ENCODE measurements around the gene F10.

DNA sequence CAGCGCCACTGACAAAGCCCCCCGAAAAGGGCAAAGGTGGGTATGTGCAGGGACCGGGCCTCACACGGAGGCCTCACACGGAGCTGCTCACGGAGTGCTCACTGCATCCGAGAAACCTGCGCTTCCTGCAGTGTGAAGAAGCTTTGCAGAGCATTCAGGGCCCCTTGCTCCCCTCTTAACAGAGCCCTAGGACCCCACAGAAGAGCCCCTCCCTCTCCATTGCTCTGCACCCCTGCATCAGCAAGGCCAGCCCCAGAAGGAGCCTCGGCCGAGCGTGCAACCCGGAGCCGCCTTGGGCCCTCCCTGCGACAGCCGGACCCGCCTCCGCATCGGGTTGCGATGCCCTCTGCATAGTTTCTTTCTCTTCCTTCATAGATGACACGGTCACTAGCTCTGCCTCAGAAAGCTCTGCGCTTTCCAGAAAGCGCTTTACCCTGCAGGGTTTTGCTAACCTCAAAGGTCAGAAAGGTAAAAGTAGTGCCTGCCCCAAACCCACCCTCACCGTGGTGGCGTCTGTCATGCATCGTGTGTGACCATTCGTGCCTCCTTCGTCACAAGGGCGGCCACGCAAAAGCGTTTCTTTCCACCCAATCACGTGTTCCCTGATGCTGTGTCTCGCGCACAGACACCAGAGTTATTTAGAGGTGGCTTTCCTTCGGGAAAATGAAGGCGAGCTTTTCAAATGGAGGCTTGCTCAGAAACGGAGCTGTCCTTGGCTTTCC is 32.7 kb upstream of the F10 start:
- TF ChIP-seq, protein P1, sequence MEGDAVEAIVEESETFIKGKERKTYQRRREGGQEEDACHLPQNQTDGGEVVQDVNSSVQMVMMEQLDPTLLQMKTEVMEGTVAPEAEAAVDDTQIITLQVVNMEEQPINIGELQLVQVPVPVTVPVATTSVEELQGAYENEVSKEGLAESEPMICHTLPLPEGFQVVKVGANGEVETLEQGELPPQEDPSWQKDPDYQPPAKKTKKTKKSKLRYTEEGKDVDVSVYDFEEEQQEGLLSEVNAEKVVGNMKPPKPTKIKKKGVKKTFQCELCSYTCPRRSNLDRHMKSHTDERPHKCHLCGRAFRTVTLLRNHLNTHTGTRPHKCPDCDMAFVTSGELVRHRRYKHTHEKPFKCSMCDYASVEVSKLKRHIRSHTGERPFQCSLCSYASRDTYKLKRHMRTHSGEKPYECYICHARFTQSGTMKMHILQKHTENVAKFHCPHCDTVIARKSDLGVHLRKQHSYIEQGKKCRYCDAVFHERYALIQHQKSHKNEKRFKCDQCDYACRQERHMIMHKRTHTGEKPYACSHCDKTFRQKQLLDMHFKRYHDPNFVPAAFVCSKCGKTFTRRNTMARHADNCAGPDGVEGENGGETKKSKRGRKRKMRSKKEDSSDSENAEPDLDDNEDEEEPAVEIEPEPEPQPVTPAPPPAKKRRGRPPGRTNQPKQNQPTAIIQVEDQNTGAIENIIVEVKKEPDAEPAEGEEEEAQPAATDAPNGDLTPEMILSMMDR (conservative IDR thresholded peaks at IDR 0.05), result no peak
- no peak for TF ChIP-seq EZH2 (IDR thresholded peaks at IDR 0.05; ENCODE audit: low read depth)

Data from PC-9 (cell line).